HG03159 (cell line): Measurements from ENCODE around the gene LAPTM5.

ENCODE experiments used
- ATAC-seq: cut with Tn5 transposase; IDR thresholded peaks from one replicate; pipeline ENCODE4 v1.9.1; 2021; ENCODE audit warnings: mild to moderate bottlenecking, moderate library complexity; ENCODE audit not compliant: unreplicated experiment

The LAPTM5 gene

DNA sequence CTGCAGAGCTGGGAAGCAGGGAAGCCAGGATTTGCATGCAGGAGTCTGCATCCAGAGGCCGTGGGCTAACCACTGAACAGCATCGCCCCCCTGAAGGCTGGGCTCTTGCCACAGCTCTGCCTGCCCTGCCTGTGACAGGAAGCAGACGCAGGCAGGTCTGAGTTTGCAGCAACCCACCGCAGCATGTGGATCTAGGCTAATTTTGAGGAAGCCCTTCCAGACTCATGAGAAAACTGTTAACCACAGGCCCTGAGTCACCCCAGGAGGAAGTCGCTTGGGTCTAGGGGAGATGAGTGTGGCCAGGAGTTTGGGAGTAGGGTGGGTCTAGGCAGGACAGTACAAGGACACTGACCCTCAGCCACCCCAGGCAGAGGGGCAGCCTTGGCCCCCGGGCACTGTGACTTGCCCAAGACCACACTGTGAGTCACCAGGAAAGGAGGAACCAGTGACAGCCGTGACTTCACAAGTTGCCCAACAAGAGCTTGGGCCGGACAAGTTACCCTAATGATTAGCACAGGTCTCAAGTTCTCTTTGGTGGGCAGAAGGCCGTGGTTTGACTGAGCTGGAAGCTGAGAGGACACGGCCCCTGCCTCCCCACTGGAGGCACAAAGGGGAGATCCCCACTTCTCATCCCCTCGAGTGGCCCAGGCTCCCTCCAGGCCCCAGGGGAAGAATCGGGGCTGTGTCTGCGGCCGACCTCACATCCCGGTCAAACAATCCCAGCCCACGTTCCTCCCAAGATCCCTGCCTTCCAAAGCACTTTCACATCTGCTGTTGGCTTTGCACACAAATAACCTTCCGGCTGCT, 826 bp downstream of the LAPTM5 start:
- ATAC-seq = no peak

DNA sequence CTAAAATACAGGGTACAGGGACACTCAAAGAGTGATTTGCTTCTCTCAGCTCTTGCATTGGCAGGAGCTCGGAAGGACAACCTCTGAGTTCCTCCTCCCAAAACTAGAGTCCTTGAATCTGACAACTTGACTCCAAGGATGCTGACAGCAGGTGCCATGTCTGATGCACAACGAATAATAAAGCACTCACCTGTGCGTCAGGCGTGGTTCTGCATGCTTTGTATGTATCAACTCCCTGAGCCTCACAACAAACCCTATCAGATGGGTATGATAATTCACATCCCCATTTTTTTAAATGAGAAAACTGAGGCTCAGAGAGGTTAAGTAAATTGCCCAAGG, 1.4 kb downstream of the LAPTM5 start:
- ATAC-seq = no peak

DNA sequence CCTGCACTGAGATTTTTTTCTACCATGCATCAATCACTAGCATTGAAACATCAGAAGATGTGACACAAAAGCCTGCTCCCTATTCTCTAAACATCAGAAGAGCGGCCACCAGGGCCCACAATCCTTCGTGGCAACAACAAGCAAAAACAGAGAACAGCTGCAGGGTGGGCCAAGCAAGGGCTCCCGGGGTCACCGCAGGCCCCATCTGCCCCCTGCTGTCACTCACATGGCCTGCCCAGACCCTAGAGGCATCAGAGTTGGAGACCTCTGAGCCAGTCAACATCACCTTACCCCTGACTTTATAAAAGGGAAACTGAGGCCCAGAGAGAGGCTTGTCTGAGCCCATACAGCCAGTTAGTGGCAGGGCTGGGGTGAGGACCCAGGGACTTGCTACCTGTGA, 1.8 kb downstream of the LAPTM5 start:
- no peak for ATAC-seq

DNA sequence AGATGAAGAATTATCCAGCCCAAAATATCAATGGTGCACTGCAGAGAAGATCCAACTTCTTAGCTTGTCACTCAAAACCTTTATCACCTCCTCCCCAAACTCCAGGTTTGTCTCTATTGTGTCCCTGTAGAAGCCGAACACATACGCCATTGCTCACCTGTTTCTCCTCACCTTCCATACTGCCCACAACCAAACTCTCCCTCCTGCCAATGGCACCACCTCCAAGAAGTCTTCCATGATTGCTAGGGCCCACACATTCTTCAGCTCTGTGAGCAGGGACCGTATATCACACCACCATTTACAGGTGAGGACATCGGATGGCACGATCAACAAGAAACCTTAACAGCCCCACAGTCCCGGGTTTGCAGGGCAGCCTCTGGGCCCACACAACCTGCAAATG, 2.2 kb downstream of the LAPTM5 start:
- no peak for ATAC-seq

DNA sequence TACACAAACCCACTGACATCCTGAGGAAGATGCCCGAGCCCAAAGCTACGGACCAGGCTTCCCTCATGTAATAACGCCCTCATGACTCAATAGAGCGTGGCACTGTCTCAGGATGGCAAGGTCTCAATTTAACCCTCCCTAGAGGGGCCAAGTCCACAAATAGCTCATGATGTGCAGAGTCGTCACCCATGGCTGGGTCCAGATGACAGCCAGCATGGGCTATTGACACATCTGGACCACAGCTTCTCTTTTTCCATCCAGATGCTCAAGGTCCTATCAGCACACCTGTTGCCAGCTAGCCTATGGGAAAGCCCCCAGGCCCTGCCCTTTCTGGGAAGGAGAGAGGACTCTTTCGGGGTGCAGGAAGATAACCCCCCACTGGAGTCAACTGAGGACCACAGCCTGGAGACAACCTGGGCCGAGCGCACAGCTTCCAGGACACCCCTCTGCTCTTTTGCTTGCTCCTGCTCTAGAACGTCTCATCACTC, 2.8 kb downstream of the LAPTM5 start:
- ATAC-seq = peak; percentile 44

DNA sequence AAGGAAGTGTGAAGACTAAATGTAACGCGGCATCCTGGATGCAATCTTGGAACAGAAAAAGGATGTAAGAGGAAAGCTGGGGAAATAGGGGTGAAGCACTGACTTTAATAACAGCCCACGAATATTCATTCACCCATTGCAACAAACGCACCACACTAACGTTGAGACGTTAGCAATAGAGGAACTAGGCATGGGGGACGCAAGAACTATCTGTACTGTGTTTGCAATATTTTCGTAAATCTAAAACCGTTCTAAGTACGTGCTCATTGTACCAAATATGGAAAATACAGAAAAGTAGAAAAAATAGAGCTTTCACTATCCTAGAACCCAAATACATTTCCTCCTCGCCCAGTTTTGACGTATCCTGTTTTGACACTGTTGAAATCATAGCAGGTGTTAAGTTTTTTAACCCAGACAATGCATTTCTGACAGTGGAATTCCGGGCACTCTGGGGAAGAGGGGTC, 3.9 kb downstream of the LAPTM5 start:
- ATAC-seq = no peak

DNA sequence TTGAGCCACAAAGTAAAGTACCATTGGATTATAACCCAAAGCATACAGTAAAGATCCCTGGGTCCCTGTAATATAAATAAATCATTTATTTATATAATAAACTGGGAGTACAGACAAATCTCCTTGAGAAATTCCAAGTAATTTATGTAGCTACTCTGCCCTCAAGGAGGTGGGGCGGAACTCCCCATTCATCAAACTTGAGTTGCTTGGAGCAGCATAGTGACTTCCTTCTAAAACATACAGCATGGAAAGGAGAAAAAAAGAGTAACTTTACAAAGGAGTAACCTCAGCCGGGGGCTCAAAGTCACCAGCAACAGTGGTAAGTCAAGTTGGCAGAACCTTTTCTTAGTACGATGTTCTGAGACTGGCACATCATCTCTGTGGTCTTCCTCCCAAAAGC, 4.5 kb downstream of the LAPTM5 start:
- ATAC-seq = no peak

DNA sequence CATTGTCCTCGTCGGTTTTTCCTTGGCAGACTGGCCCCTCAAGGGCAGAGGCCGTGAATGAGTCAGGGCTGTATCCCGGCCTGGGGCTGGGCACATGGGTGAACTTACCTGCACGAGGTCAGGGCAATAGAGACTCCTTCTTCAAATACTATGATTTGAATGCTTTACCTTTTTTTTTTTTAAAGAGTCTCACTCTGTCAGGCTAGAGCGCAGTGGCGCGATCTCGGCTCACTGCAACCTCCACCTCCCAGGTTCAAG, 5.0 kb downstream of the LAPTM5 start:
- ATAC-seq = no peak

DNA sequence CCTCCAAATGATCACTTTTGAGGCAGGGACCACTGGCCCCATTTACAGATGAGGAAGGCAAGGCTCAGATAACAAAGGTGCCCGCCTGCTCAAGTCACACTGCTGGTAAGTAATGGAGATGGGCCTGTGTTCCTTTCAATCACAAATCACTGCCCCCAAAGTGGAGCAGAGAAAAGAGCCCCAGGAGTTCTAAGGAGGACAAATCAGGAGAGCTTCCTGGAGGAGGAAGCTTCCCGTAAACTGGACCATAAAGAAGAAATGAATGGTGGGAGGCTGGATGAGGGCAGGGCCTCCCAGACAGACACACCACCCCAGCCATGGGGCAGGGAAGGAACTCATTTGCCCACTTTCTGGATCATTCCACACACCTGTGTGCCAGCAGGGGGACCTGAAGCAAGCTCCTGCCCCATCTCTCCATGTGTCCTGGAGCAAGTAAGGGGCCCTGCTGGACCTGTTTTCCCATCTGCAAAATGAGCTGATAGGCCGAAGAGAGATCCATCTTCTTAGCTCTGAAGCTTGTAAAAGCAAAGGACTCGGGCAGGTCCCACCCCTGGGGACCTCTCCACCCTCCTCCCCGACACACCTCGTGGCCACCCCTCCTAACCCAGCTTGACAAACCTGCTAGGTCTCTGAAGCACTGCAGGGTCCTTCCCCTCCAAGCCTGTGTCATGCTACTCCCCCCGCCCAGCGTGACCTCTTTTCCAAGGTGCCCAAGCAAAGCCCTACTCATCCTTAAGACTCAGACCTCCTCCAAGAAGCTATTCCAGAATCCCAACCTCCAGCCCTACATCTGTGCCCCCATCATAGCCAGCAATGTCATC, 5.5 kb downstream of the LAPTM5 start:
- ATAC-seq = no peak

DNA sequence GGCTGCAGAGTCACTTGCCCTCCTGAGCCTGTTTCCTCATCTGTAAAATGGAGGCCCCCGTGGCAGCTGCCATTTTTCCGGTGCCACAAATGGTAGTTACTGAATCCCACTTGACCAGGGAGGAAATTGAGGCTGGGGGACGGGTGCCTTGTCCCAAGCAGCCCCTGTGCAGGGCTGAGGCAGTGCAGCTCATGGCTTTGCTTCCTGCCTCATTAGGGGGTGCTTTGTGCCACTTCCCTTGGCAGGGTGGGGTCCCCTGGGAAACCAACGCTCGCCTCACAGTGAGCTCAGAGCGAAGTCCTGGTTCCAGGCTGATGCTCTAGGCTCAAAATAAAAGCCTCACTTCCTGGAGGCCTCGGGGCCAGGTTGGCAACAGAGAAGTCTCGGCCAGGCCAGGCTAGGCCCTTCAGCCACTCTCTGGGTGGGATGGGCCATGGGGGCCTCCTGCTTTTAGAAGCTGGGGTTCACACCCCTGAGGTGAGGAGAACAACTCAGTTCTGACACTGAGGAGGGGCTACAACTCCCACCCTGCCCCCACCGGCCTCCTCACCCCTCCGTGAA, 6.8 kb downstream of the LAPTM5 start:
- ATAC-seq = no peak

DNA sequence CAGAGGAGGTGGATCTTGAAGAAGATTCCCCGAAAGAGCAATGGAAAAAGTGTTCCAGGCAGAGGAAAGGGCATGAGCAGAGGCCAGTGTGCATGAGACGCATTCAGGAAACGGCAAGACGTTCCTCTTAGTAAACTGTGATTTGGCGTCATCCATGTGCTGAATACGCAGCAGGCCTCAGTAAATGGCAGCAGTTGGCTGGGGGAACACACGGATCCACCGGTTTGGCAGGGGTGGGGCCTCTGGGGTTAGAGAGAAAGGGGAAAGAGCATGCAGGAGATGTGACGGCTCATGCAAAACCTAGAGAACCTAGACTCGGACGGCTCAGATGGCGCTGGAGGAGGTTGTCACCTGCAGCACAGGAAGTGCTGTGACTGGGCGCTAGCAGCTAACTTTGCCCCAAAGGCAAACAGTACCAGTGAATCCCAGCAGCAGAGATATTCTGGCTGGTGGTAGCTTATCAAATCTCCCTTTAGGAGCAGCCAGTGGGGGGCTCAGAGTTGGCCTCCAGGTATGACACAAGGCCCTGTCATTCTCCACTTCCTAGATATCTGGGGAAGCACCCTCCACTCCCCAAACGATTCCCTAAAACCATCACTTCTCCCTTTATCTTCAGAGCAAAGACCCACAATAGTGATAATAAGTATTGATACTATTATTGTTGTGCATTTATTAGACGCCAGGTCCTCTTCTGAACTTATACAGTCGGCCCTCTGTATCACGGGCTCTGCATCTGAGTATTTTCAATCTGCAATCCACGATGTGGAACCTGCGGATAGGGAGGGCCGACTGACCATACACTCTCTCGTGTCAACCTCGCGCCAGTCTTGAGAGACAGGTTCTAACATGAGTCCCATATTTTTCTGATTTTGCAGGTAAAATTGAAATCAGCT, 7.6 kb downstream of the LAPTM5 start:
- ATAC-seq = peak; percentile 34

DNA sequence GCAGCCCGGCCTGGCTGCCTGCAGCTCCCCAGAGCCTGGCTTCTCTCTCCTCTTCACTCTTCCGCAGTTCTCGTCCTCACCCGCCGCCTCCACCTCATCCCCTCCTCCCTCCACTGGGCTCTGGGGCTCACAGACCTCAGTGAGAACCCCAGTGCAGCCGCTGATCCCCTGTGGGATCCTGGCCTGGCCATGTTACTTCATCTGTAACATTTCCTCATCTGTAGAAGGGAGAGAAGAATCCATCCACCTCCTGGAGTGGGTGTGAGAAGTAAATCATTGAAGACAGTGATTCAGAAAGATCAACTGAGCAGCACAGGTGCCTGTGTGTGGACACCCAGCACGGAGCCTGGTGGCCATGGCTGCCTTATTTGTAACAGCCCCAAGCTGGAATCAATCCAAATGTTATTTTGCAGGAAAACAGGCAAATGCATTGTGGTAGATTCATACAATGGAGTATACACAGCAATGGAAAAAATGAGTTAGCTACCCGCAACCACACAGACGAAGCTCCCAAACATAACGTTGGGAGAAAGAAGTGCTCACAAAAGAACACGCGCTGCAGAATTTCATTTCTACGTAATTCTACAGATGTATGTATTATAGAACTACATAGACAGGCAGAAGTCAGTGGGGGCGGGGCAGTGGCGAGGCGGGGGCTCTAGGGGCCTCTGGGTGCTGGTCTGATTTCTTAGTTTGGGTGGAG, 8.7 kb downstream of the LAPTM5 start:
- no peak for ATAC-seq

DNA sequence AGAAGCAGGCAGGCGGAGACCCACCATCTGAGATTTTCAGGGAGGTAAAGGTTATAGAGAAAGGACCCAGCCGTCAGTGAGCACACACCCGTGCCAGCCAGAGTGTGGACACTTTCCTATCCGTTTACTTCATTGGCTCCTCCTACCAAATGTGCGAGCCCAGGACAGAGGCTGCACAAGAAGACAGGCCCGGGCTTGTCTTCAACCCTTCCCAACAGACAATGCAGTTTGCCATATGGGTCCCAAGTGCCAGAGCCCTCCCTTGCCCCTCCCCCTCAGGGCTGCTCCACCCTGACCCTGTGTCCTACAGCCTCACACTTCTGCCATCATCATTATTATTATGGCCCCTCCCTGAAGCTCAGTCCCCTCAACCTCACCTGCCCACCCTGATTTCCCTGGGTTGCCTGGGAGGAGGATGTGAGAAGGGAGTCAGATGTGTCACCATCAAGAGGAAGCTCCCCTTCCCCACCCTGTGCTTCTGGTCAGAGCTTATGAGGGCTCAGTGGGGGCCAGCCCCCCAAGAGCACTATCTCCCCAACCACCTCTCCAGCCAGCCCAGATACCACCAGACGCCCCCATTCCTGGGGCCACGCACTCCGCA, 9.4 kb downstream of the LAPTM5 start:
- ATAC-seq = no peak

DNA sequence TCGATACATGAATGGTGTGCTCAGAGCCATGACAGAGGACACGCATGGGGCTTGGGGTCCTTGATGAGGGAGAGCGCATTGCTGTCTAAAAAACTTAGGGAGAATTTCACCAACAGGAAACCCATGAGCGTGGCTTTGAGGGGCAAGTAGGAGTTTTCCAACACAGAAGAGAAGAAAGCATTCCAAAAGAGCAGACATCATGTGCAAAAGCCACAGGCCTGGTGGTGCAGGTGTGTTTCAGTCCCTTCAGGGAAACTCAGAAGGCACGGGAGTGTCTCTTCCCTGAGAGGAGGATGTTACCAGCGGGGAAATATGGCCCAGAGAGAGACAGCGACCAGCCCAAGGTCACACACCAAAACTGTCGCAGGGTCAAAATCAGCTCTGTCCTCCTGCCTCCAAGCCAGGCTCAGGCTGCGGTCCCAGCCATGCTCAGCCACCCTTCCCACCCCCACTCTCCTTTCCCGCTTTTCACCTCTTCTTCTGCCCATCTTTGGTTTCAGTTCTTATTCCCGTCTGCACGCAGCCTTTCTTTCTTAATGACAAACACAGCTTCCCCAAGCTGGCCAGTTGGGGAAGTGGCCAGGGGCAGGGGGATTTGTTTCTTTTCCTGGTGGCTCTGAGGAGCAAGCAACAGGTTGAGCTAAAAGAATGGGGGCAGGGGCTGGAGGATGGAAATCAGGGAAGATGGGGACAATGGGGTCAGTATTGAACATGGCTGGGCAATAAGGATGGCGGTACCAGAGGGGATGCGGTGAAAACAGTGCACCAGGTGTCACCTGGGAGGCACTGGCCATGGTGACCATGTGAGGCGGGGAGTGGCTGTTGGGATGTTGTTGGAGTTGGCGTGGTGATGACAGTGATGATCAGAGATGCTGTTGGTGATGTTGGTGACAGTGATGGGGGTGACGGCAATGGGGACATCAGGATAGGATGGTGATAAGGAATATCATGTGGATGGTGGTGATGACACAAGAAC, 10.3 kb downstream of the LAPTM5 start:
- ATAC-seq = no peak

DNA sequence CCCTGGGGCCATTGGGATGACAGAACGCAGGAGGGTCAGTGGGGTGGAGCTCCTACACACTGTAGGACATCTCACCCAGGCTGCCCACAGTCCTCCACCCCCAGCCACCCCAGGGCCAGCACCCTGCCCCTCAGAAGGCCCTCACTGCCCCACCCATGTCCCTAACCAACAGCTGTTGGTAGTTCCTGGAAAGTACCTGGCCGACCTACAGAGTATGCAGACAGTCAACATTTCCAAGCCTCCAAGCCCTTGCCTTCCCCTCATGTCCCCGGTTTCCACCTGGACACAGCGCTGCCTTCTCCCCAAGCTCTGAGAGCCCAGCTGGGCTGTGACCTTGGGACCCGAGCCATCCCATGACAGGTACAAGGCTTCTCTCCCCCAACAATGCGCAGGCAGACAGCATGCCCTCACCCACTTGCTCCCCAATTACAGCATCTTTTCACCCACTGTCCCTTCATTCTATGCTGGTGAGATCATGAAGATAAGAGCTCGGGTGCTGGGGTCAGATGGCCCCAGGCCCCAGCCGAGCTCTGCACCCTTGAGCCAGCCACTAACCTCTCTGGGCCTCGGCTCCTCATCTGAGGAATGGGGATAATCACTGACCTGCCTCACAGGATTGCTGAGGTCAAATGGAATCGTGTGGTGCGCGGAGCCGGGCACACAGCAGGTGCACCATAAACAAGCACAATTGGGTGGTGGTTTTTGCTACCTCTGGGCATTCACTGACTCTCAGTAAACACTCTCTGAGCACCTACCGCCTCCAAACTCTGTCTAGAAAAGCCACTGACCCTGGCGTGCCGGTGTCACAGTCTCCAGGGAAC, 11.2 kb downstream of the LAPTM5 start:
- no peak for ATAC-seq

DNA sequence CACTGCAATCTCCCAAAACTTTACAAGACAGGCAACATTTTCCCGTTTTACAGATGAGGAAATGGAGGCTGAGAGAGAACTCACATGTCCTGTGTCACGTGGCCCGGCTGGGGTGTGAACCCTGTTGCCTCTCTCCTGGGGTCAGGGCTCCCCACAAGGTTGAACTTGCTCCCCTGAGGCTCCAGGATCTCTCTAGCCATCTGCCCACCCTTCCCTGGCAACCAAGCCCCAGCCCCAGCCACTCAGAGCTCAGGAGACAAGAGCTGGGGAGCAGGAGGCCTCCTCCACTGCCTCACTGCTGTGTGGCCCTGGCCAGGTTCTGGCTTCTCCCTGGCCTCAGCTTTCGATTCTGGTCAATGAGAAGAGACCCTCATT, 11.8 kb downstream of the LAPTM5 start:
- no peak for ATAC-seq

DNA sequence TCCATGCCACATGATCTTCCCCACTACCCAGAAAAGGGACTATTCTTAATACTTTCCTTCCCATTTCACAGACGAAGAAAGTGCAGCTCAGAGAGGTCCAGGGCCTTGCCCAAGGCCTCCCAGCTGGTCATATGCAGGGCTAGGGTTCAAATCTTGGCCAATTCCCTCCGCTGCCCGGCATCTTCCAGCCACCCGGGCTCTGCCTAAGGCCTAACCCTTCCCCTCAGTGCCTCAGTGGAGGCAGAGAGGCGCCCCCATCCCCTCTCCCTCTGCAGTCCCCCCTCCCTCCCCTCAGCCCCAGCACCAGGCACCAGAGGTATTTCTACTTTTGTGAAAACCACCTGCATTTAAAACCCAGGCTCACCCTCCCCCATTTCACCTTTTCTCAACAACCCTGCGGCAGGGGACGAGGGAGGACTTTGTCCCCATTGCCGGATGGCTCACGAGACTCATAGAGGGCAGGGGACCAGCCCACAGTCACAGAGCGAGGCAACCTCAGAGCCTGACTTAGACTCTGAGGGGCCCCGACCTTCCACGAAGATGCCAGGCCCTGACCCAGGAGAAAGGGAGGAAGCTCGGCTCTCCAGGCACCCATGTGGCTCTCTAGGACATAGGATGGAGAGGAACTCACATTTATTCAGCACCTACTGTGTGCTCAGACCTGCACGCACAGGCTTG, 12.3 kb downstream of the LAPTM5 start:
- no peak for ATAC-seq
